Endothelial cell (in vitro differentiated cells): ENCODE data around the gene RNF11. TPM values are rescaled to one million over a fixed set of nuclear protein-coding genes. Genes with fewer than 3 reads are reported as not detected.

Experiments
- DNase-seq: peaks from one replicate; pipeline ENCODE4 v3.0.0; 2021; ENCODE audit warnings: low spot score
- H3K27ac Mint-ChIP-seq: one replicate; pipeline ENCODE4 v1.8.0; 2021; ENCODE audit warnings: mixed read lengths, inconsistent platforms; ENCODE audit not compliant: unreplicated experiment
- H3K27me3 Mint-ChIP-seq: one replicate; pipeline ENCODE4 v1.8.0; 2021; ENCODE audit warnings: mild to moderate bottlenecking, moderate library complexity, mixed read lengths, inconsistent platforms; ENCODE audit not compliant: unreplicated experiment
- H3K36me3 Mint-ChIP-seq: one replicate; pipeline ENCODE4 v1.8.0; 2021; ENCODE audit warnings: mild to moderate bottlenecking, low read depth, mixed read lengths, inconsistent platforms; ENCODE audit not compliant: unreplicated experiment
- H3K4me1 Mint-ChIP-seq: one replicate; pipeline ENCODE4 v1.8.0; 2021; ENCODE audit warnings: mild to moderate bottlenecking, mixed read lengths, inconsistent platforms; ENCODE audit not compliant: unreplicated experiment
- H3K4me3 Mint-ChIP-seq: one replicate; pipeline ENCODE4 v1.8.0; 2021; ENCODE audit warnings: mild to moderate bottlenecking, mixed read lengths, inconsistent platforms; ENCODE audit not compliant: unreplicated experiment
- H3K9me3 Mint-ChIP-seq: one replicate; pipeline ENCODE4 v1.8.0; 2021; ENCODE audit warnings: mixed read lengths, inconsistent platforms; ENCODE audit not compliant: unreplicated experiment
- total RNA-seq: library from RNA; stranded (reverse); fragmentation: NEBNext Ultra II Directional; extraction: Animal tissue kit (Norgen Biotek cat#: 25700); gene quantifications from one replicate; pipeline ENCODE4 v1.2.1, GENCODE V29; 2021; ENCODE audit not compliant: unreplicated experiment
- TF ChIP-seq, protein P1 (sequence below): fragments of 200-600 bp; sonication (generic); IDR thresholded peaks from one replicate; pipeline ENCODE4 v1.5.0; 2021; ENCODE audit warnings: antibody characterized with exemption; ENCODE audit not compliant: unreplicated experiment

RNF11 gene
- total RNA-seq, 1 donor from 2014 or later: 74.1 TPM

- H3K36me3 Mint-ChIP-seq: no peaks in the 10 kb centered on the region
- DNase-seq: no peak
- TF ChIP-seq, protein P1, sequence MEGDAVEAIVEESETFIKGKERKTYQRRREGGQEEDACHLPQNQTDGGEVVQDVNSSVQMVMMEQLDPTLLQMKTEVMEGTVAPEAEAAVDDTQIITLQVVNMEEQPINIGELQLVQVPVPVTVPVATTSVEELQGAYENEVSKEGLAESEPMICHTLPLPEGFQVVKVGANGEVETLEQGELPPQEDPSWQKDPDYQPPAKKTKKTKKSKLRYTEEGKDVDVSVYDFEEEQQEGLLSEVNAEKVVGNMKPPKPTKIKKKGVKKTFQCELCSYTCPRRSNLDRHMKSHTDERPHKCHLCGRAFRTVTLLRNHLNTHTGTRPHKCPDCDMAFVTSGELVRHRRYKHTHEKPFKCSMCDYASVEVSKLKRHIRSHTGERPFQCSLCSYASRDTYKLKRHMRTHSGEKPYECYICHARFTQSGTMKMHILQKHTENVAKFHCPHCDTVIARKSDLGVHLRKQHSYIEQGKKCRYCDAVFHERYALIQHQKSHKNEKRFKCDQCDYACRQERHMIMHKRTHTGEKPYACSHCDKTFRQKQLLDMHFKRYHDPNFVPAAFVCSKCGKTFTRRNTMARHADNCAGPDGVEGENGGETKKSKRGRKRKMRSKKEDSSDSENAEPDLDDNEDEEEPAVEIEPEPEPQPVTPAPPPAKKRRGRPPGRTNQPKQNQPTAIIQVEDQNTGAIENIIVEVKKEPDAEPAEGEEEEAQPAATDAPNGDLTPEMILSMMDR: no peak
- no peak overlapping the region for H3K27ac Mint-ChIP-seq
- no peak overlapping the region for H3K4me3 Mint-ChIP-seq
- no peaks in the 10 kb centered on the region for H3K9me3 Mint-ChIP-seq
- H3K27me3 Mint-ChIP-seq: no peaks in the 10 kb centered on the region
- no peaks in the 10 kb centered on the region for H3K4me1 Mint-ChIP-seq
Measured at GRCh38 chr1:51210676-51211075, 25.4 kb upstream of the RNF11 start.

GRCh38 chr1:51214615-51215131 is 21.4 kb upstream of the RNF11 start:
- Mint-ChIP-seq H3K27ac (no peak overlapping the region), H3K36me3 (no peaks in the 10 kb centered on the region), H3K4me1 (peaks cover 3% of the 10 kb centered on the region), H3K4me3 (no peak overlapping the region), H3K9me3 (no peaks in the 10 kb centered on the region), H3K27me3 (no peaks in the 10 kb centered on the region)
- DNase-seq: no peak
- TF ChIP-seq, protein P1: no peak

- DNase-seq: no peak
- no peaks in the 10 kb centered on the region for H3K36me3 Mint-ChIP-seq
- TF ChIP-seq, protein P1: no peak
- no peak overlapping the region for H3K27ac Mint-ChIP-seq
- no peak overlapping the region for H3K4me3 Mint-ChIP-seq
- H3K4me1 Mint-ChIP-seq: peaks cover 3% of the 10 kb centered on the region
- peaks cover under 1% of the 10 kb centered on the region for H3K27me3 Mint-ChIP-seq
- H3K9me3 Mint-ChIP-seq: no peaks in the 10 kb centered on the region
Measured at GRCh38 chr1:51215169-51215568, 20.9 kb upstream of the RNF11 start.

GRCh38 chr1:51216631-51217030 is 19.4 kb upstream of the RNF11 start:
- TF ChIP-seq, protein P1: no peak
- no peaks in the 10 kb centered on the region for H3K36me3 Mint-ChIP-seq
- H3K27ac Mint-ChIP-seq: no peak overlapping the region
- H3K27me3 Mint-ChIP-seq: peaks cover 4% of the 10 kb centered on the region
- peaks cover 3% of the 10 kb centered on the region for H3K4me1 Mint-ChIP-seq
- DNase-seq: no peak
- no peak overlapping the region for H3K4me3 Mint-ChIP-seq
- H3K9me3 Mint-ChIP-seq: no peaks in the 10 kb centered on the region

GRCh38 chr1:51217101-51217500 is 19.0 kb upstream of the RNF11 start:
- Mint-ChIP-seq H3K4me3 (no peak overlapping the region), H3K9me3 (no peaks in the 10 kb centered on the region), H3K36me3 (no peaks in the 10 kb centered on the region), H3K27ac (no peak overlapping the region), H3K27me3 (peaks cover 4% of the 10 kb centered on the region), H3K4me1 (peaks cover 3% of the 10 kb centered on the region)
- no peak for DNase-seq
- TF ChIP-seq, protein P1: no peak
